GM19043 (cell line): ENCODE measurements around the gene SYNRG.

Source experiments
- ATAC-seq: cut with Tn5 transposase; IDR thresholded peaks from one replicate; pipeline ENCODE4 v1.9.1; 2021; ENCODE audit warnings: low read depth; ENCODE audit not compliant: unreplicated experiment

The SYNRG gene

GRCh38 chr17:37607637-37608331 lies 1.4 kb downstream of the SYNRG start:
- ATAC-seq: no peak

GRCh38 chr17:37605813-37606505 lies 3.3 kb downstream of the SYNRG start:
- ATAC-seq: no peak

GRCh38 chr17:37605081-37605480 lies 4.1 kb downstream of the SYNRG start:
- no peak for ATAC-seq

GRCh38 chr17:37604556-37604955 lies 4.7 kb downstream of the SYNRG start:
- ATAC-seq: no peak

- ATAC-seq: no peak
Measured at GRCh38 chr17:37598145-37598544, 11.1 kb downstream of the SYNRG start.

GRCh38 chr17:37592291-37592690 lies 16.9 kb downstream of the SYNRG start:
- no peak for ATAC-seq

GRCh38 chr17:37585066-37585465 lies 24.2 kb downstream of the SYNRG start:
- ATAC-seq: no peak

- ATAC-seq: no peak
Measured at GRCh38 chr17:37576281-37576680, 32.9 kb downstream of the SYNRG start.

- no peak for ATAC-seq
Measured at GRCh38 chr17:37574427-37574826, 34.8 kb downstream of the SYNRG start.

- no peak for ATAC-seq
Measured at GRCh38 chr17:37571674-37572073, 37.5 kb downstream of the SYNRG start.

- no peak for ATAC-seq
Measured at GRCh38 chr17:37570527-37571093, 38.6 kb downstream of the SYNRG start.

- ATAC-seq: no peak
Measured at GRCh38 chr17:37568350-37569053, 40.7 kb downstream of the SYNRG start.

GRCh38 chr17:37567538-37567937 lies 41.7 kb downstream of the SYNRG start:
- ATAC-seq: no peak

GRCh38 chr17:37567137-37567536 lies 42.1 kb downstream of the SYNRG start:
- ATAC-seq: no peak

- no peak for ATAC-seq
Measured at GRCh38 chr17:37564252-37564651, 45.0 kb downstream of the SYNRG start.

- no peak for ATAC-seq
Measured at GRCh38 chr17:37562016-37562745, 47.0 kb downstream of the SYNRG start.

GRCh38 chr17:37558299-37558698 lies 50.9 kb downstream of the SYNRG start:
- no peak for ATAC-seq

GRCh38 chr17:37557482-37557881 lies 51.7 kb downstream of the SYNRG start:
- no peak for ATAC-seq

GRCh38 chr17:37555386-37555785 lies 53.8 kb downstream of the SYNRG start:
- no peak for ATAC-seq

GRCh38 chr17:37553401-37553966 lies 55.7 kb downstream of the SYNRG start:
- ATAC-seq: no peak
